Activated naive CD4-positive, alpha-beta T cell treated with anti-CD3 and anti-CD28 coated beads, Interleukin-2, amount 10 ng/mL, durations not matched to agents 7 days and 5 days (primary cell): Measurements from ENCODE around the gene TMEM106A.
"Not testable (repeated sequence)": the region's sequence is repeated elsewhere in the genome, so short reads cannot be mapped to it uniquely, and the experiment has no call there.

Source experiments
- CTCF ChIA-PET: fragments of 350-600 bp; sonication (Branson Sonifier 250); formaldehyde crosslinking; loops from one replicate; lab custom pipeline; 2021; ENCODE audit warnings: antibody characterized with exemption; lab: Charles Lee
- DNase-seq: peaks from one replicate; pipeline ENCODE4 v3.0.0-alpha.2; 2020
- H3K27ac Mint-ChIP-seq: one replicate; pipeline ENCODE4 v1.8.0; 2021; ENCODE audit warnings: mild to moderate bottlenecking, moderate library complexity, mixed read lengths
- H3K27me3 Mint-ChIP-seq: one replicate; pipeline ENCODE4 v1.8.0; 2021; ENCODE audit warnings: mild to moderate bottlenecking, mixed read lengths
- H3K36me3 Mint-ChIP-seq: one replicate; pipeline ENCODE4 v1.8.0; 2021; ENCODE audit warnings: mixed read lengths
- H3K4me1 Mint-ChIP-seq: one replicate; pipeline ENCODE4 v1.8.0; 2021; ENCODE audit warnings: mixed read lengths
- H3K4me3 Mint-ChIP-seq: one replicate; pipeline ENCODE4 v1.8.0; 2021; ENCODE audit warnings: mild to moderate bottlenecking, moderate library complexity, mixed read lengths
- H3K9me3 Mint-ChIP-seq: one replicate; pipeline ENCODE4 v1.8.0; 2021; ENCODE audit warnings: mixed read lengths

TMEM106A gene

DNA sequence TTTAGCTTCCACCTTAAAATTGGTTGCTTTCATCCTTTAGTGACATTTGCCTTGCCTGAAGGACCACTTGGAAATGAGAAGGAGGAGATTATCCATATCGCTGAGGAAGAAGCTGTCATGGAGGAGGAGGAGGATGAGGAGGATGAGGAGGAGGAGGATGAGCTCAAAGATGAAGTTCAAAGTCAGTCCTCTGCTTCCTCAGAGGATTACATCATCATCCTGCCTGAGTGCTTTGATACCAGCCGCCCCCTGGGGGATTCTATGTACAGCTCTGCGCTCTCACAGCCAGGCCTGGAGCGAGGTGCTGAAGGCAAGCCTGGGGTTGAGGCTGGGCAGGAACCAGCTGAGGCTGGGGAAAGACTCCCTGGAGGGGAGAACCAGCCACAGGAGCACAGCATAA lies 11.5 kb upstream of the TMEM106A start:
- CTCF ChIA-PET: interaction anchor here (0.6 kb wide), 1 partner anchor 152 kb away, joined by 3 read pairs; no protein-coding TSS in a partner anchor
- H3K9me3 Mint-ChIP-seq: no peaks in the 10 kb centered on the region
- H3K27ac Mint-ChIP-seq: no peak overlapping the region
- peaks cover 58% of the 10 kb centered on the region for H3K36me3 Mint-ChIP-seq
- no peak for DNase-seq
- no peaks in the 10 kb centered on the region for H3K4me1 Mint-ChIP-seq
- H3K27me3 Mint-ChIP-seq: no peaks in the 10 kb centered on the region
- no peak overlapping the region for H3K4me3 Mint-ChIP-seq

DNA sequence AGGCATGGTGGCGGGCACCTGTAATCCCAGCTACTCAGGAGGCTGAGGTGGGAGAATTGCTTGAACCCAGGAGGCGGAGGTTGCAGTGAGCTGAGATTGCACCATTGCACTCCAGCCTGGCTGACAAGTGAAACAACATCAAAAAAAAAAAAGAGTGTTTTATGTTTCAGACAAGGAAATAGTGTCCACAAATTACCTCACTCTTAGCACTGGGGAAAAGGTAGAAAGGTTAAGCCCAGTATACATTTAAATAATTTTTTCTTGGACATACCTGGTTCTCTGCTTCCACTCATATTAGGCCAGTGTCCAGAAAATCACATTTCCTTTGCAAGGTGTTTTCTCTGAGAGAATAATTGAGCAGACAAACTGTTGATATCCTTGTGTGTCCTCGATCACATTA lies 8.7 kb upstream of the TMEM106A start:
- H3K27me3 Mint-ChIP-seq, H3K9me3 Mint-ChIP-seq, CTCF ChIA-PET, DNase-seq, H3K27ac Mint-ChIP-seq, H3K4me3 Mint-ChIP-seq, H3K4me1 Mint-ChIP-seq: not testable (repeated sequence)
- H3K36me3 Mint-ChIP-seq: peaks cover 51% of the 10 kb centered on the region

DNA sequence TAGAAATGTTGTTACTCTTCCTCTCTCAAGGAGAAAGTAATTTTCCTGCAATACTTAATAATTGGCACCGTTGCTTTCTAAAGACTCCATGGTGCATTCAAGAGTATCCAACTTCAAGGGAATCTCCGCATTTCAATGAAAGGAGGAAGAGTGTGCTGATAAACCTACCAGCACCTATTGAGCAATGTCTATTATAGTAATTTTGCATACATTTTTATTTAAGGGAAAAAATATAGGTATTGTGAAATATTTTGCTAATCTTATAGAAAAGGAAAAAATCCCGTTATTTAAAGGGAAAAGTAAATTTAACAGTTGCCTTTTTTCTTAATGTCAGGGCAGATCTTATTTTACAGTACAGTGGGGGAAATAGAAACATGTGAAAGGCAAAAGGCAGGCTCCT lies 1.1 kb upstream of the TMEM106A start:
- H3K36me3 Mint-ChIP-seq: peaks cover 41% of the 10 kb centered on the region
- no peak for DNase-seq
- no peaks in the 10 kb centered on the region for H3K9me3 Mint-ChIP-seq
- peak overlapping the region; percentile 98 for H3K4me3 Mint-ChIP-seq
- CTCF ChIA-PET: no interaction called here
- H3K27ac Mint-ChIP-seq: peak overlapping the region; percentile 92
- peaks cover 35% of the 10 kb centered on the region for H3K4me1 Mint-ChIP-seq
- H3K27me3 Mint-ChIP-seq: no peaks in the 10 kb centered on the region

DNA sequence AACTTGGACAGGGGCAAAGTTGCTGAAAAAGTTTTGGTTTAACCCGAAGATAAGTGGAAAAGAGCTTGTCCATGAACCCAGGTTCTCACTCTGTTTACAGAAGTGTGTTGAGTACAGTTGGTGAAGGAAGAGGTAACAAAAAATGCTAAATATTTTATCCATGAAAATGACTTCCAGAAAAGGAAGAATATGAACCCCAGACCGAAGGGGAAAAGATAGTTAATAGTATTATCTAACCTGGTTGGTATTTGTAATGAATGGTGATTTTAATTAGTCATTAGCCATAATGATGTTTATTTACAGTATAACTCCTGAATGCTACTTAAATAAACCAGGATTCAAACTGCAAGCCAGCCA lies 574 bp upstream of the TMEM106A start:
- Mint-ChIP-seq H3K36me3 (peaks cover 45% of the 10 kb centered on the region), H3K9me3 (no peaks in the 10 kb centered on the region), H3K27ac (peak overlapping the region; percentile 92), H3K4me3 (peak overlapping the region; percentile 98), H3K27me3 (no peaks in the 10 kb centered on the region), H3K4me1 (peaks cover 35% of the 10 kb centered on the region)
- DNase-seq: no peak
- CTCF ChIA-PET: interaction anchor here (1.0 kb wide), 1 partner anchor 104 kb away, joined by 3 read pairs; no protein-coding TSS in a partner anchor

DNA sequence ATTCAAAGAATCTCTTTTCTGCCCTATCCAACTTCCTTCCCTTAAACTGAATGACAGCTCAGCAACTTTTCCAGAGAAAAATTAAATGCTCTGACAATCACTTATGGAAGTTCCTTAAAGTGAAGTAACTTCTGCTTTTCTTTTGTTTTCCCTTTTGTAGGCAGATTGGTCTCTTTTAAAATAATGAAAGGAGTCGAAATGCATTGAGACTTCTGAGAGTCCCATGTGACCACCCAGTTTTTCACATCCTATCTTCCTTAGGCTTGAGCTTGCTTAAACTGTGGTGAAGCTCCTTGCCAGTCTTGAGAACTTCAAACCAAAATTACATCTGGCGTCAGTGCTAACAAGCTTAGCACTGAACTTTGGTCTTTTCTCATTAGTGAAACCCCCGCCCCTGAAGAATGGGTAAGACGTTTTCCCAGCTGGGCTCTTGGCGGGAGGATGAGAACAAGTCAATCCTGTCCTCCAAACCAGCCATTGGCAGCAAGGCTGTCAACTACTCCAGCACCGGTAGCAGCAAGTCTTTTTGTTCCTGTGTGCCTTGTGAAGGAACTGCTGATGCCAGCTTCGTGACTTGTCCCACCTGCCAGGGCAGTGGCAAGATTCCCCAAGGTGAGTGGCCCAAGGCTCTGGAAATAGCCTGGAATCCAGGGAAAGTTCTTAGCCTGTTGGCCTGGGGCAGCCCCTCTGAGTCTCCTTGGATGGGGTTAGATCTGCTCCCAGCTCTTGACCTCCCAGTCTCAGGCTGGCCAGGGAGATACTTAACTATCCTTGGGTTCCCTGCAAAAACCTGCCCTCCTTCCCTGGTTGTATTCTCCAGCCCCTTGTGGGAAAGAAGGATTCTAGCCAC lies 1.2 kb downstream of the TMEM106A start:
- H3K9me3 Mint-ChIP-seq: no peaks in the 10 kb centered on the region
- no peaks in the 10 kb centered on the region for H3K27me3 Mint-ChIP-seq
- peak overlapping the region; percentile 92 for H3K27ac Mint-ChIP-seq
- peak; percentile 25 for DNase-seq
- CTCF ChIA-PET: interaction anchor here (0.7 to 1.8 kb wide), 5 partner anchors 41 to 152 kb away, joined by 3 to 7 read pairs (median 4); no protein-coding TSS in a partner anchor
- peaks cover 43% of the 10 kb centered on the region for H3K36me3 Mint-ChIP-seq
- H3K4me3 Mint-ChIP-seq: peak overlapping the region; percentile 98
- peaks cover 48% of the 10 kb centered on the region for H3K4me1 Mint-ChIP-seq

DNA sequence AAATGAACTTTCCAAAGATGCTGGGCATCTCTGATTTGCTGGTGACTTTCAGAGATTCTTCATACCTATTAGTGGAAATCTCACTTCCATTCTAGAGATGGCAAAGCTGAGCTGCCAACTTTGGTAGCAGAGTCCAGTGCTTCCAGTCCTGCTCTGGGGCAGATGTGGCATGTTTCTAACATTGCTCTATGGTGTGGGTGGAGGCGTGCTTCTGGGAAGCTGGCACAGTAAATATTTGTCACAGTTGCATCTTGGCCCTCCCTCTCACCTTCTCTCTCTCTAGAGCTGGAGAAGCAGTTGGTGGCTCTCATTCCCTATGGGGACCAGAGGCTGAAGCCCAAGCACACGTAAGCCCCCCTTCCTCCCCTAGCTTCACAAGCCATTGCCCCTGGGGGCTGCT lies 1.9 kb downstream of the TMEM106A start:
- DNase-seq: no peak
- Mint-ChIP-seq H3K27ac (peak overlapping the region; percentile 92), H3K4me1 (peaks cover 53% of the 10 kb centered on the region), H3K36me3 (peaks cover 36% of the 10 kb centered on the region), H3K27me3 (no peaks in the 10 kb centered on the region), H3K4me3 (peak overlapping the region; percentile 98), H3K9me3 (no peaks in the 10 kb centered on the region)
- CTCF ChIA-PET: interaction anchor here (0.8 to 1.7 kb wide), 3 partner anchors 9 to 110 kb away, joined by 3 to 4 read pairs (median 3); no protein-coding TSS in a partner anchor

DNA sequence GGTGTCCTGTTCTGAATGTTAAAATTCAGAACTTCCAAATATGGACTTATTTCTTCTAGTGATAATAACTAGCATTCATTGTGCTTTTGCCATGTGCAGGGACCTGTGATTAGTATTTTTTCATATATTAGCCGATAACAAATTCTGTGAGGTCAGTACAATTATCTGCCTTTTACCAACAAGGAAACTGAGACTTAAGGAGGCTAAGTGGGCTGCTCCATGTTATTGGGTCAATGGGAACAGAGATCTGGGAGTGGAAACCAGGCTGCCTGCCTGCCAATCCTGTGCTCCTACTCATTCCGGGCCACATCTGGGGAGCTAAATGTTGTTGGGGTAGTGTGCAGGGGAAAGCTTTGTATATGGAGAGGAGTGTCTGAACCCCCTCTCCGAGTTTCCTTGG lies 3.7 kb downstream of the TMEM106A start:
- Mint-ChIP-seq H3K27ac (no peak overlapping the region), H3K4me3 (no peak overlapping the region), H3K9me3 (no peaks in the 10 kb centered on the region), H3K36me3 (peaks cover 26% of the 10 kb centered on the region), H3K4me1 (peaks cover 51% of the 10 kb centered on the region), H3K27me3 (no peaks in the 10 kb centered on the region)
- CTCF ChIA-PET: no interaction called here
- DNase-seq: no peak

DNA sequence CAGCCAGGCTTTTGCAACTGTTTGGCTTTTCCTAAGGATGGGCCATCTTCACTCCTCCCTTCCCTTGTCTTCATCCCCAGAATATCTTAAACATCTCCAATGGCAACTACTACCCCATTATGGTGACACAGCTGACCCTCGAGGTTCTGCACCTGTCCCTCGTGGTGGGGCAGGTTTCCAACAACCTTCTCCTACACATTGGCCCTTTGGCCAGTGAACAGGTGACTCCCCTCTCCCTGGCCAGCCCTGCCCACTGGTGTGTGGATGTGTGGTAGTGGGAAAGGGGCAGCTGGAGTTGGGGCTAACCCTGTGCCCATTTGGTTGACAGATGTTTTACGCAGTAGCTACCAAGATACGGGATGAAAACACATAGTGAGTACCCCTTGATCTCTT lies 4.7 kb downstream of the TMEM106A start:
- peaks cover 23% of the 10 kb centered on the region for H3K36me3 Mint-ChIP-seq
- CTCF ChIA-PET: no interaction called here

DNA sequence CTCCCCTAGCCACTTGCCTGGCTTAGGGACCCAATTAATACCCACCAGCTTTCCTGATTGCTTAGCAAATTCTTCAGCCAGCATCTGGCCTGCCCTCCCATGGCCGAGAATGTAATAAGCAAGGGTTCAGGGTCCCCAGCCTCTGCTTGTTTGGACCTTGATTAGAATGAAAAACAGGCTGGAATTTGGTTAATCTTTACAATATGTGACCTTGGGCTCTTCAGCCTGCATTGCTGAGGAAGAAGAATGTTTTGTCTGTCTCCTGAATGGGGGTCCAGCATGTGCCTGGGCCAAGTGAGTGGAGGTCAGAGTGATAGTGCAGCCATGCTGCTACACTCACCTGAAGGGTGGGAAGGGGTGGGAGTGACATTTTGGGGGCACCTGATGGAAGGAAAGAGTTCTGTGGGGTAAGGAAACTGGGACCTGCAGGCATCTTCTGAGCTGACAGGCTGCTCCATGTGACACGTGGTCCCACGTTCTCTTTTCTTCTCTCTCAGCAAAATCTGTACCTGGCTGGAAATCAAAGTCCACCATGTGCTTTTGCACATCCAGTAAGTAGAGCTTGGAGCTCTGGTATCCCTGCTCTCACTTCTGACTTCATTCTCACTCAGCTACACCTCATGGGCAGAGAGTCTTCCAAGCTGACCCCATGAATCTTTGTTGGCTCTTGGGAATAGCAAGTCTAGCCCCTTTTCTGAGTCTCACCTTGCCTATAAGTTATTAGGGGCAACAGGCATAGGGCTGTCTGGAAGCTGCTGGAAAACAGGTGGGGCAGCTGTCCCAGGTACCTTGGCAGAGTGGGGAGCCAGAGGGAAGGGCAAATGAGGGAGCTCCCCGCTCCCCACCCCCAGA lies 5.3 kb downstream of the TMEM106A start:
- H3K36me3 Mint-ChIP-seq: peaks cover 23% of the 10 kb centered on the region
- no peaks in the 10 kb centered on the region for H3K27me3 Mint-ChIP-seq
- no peaks in the 10 kb centered on the region for H3K9me3 Mint-ChIP-seq
- DNase-seq: no peak
- no peak overlapping the region for H3K27ac Mint-ChIP-seq
- CTCF ChIA-PET: interaction anchor here (1.6 kb wide), 1 partner anchor 45 kb away, joined by 3 read pairs; the partner anchor contains the start of gene NBR1
- peaks cover 45% of the 10 kb centered on the region for H3K4me1 Mint-ChIP-seq
- no peak overlapping the region for H3K4me3 Mint-ChIP-seq

More for the DNA sequence above, 4.7 kb downstream of the TMEM106A start:
- H3K27ac Mint-ChIP-seq: no peak overlapping the region
- H3K4me1 Mint-ChIP-seq: peaks cover 45% of the 10 kb centered on the region
- no peaks in the 10 kb centered on the region for H3K27me3 Mint-ChIP-seq
- H3K4me3 Mint-ChIP-seq: no peak overlapping the region
- no peak for DNase-seq
- no peaks in the 10 kb centered on the region for H3K9me3 Mint-ChIP-seq

DNA sequence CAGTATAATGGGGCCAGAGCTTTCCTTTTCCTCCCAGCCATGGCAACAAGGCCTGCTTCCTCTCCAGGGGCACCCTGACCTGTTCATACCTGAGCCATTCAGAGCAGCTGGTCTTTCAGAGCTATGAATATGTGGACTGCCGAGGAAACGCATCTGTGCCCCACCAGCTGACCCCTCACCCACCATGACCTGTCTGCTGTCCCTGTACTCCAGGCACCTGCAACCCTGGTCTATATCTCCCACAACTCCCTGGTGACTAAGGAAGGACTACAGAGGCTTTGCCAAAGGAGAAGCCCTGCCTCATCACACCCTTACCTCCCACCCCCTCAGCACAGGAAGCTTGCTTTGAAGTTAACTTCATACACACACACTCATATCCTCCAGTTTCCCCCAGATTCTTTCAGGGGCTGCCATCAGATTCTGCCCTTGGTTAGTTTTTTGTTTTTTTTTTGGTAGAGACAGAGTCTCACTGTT lies 6.0 kb downstream of the TMEM106A start:
- Mint-ChIP-seq H3K4me3 (no peak overlapping the region), H3K27me3 (no peaks in the 10 kb centered on the region), H3K36me3 (peaks cover 21% of the 10 kb centered on the region), H3K27ac (peak overlapping the region; percentile 80), H3K9me3 (no peaks in the 10 kb centered on the region), H3K4me1 (peaks cover 38% of the 10 kb centered on the region)
- no peak for DNase-seq
- CTCF ChIA-PET: interaction anchor here (1.6 kb wide), 1 partner anchor 46 kb away, joined by 3 read pairs; the partner anchor contains the start of gene NBR1

DNA sequence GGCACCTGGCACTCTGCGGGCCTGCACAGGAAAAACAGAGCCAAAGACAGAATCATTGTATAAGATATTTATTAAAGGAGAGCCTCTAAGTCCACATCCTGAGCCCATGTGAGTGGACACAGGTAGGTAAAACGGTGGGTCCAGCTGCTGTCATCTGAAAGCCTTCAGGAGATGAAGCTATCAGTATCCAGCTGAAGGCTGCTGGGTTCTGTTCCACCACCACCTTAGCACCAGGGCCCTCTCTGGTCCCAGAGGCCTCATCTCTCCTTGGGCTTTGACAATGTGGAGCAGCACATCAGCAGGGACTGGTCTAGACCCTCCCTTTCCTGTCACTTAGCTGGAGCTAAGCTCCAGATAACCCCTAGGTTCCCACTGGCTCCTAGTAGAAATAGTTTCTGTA lies 7.3 kb downstream of the TMEM106A start:
- Mint-ChIP-seq H3K36me3 (peaks cover 16% of the 10 kb centered on the region), H3K9me3 (no peaks in the 10 kb centered on the region), H3K4me1 (peaks cover 25% of the 10 kb centered on the region), H3K4me3 (no peak overlapping the region), H3K27me3 (no peaks in the 10 kb centered on the region), H3K27ac (no peak overlapping the region)
- no peak for DNase-seq
- CTCF ChIA-PET: interaction anchor here (1.6 kb wide), 1 partner anchor 47 kb away, joined by 3 read pairs; the partner anchor contains the start of gene NBR1

DNA sequence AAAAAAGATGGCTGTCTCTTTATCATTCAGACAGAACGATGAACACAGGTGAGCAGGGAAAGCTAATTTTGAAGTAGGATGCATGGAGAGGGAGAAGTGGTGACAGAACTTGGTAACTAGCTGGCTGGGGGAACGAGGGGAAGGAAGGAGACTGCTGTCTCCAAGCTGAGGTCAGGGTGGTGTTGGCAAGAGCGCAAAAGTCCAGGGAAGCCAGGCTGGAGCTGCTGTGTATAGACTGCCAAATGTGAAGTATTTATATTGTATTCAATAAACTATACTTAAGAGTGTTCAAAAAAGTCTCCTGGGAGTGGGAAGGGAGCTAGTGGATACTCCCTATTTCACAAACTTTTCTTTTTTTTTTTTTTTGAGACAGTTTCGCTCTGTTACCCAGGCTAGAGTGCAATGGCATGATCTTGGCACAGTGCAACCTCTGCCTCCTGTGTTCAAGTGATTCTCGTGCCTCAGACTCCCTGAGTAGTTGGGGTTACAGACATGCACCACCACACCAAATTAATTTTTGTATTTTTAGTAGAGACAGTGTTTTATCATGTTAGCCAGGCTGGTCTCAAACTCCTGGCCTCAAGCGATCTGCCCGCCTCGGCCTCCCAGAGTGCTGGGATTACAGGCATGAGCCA lies 8.2 kb downstream of the TMEM106A start:
- no peak for DNase-seq
- Mint-ChIP-seq H3K9me3 (no peaks in the 10 kb centered on the region), H3K4me1 (peaks cover 30% of the 10 kb centered on the region), H3K27ac (no peak overlapping the region), H3K27me3 (no peaks in the 10 kb centered on the region), H3K4me3 (no peak overlapping the region), H3K36me3 (peaks cover 13% of the 10 kb centered on the region)
- CTCF ChIA-PET: no interaction called here

DNA sequence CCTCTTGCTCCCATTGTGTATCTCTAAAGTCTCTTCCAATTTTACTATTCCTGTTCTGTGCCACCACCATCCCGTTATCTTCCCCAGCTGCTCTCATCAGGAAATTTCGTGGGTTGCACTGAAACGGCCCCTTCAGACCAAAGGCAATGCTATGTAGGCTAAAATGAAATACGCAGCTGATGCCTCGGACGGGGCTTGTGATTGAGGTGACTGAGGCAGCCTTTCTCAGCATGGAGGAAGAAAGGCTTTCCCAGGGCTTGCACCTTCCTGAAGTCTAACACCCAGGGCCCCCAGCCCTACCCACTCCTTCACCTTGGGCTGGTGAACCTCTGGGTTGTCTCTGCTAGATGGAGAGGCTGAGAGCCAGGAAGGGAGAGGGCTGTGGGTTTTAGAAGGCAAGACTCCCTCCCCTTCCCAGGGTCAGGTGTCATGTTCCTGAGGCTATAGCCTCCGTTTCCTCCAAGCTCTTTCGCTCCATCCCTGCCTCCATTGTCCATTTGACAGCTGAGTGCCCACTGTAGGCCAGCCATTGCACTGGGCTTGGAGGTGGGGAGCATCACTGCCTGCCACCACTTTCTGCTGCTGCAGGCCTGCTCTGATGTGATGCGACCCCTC lies 8.9 kb downstream of the TMEM106A start:
- H3K36me3 Mint-ChIP-seq: peaks cover 9% of the 10 kb centered on the region
- H3K27ac Mint-ChIP-seq: no peak overlapping the region
- no peak overlapping the region for H3K4me3 Mint-ChIP-seq
- no peak for DNase-seq
- peaks cover 30% of the 10 kb centered on the region for H3K4me1 Mint-ChIP-seq
- H3K27me3 Mint-ChIP-seq: no peaks in the 10 kb centered on the region
- CTCF ChIA-PET: no interaction called here
- no peaks in the 10 kb centered on the region for H3K9me3 Mint-ChIP-seq
